ENCODE measurements around the gene ZNF683. TPM values are rescaled to one million over a fixed set of nuclear protein-coding genes. Genes with fewer than 3 reads are reported as not detected.

ZNF683 gene
- total and polyA plus RNA-seq, 9 of the 15 experiments (the other 6 are each of a cell fraction or from before 2014, with no cell fraction given) = not detected

DNA sequence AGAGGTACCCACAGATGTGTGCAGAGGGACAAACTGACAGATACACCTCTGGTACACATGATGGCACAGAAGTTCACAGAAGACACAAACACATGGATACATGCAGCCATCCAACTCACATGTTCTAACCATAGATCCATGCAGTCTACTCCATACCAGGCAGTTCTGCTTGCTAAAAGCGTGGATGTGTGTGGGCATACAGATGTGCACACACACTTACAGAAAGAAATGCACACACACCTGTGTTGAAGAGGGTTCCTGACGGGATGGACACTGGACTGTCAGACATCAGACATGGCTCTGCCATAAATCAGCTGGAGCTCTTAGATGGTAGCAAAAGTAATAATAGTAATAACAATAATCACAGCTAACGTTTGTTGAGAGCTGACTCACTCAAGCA, 48.0 kb downstream of the ZNF683 start:
- H3K9ac ChIP-seq (ENCODE audit: insufficient read depth in 1 of 2, low read depth in 2 of 2, low read length in 2 of 2) = no peak overlapping the region
- no peaks in the 10 kb centered on the region for H3K9me1 ChIP-seq (ENCODE audit: control insufficient read depth, insufficient read depth, low read length)
- no TSS peak for BruUV-seq (replicated peaks)
- no peak overlapping the region for H3K27ac ChIP-seq (ENCODE audit: extremely low read depth, low read depth, low read length)
- DNase-seq (ENCODE audit: extremely low read depth in 1 of 4, low spot score in 3 of 4) = no peak
- CTCF ChIA-PET (ENCODE audit: low intra/inter-chr PET ratio) = interaction anchor here (0.6 kb wide), 1 partner anchor 511 kb away, joined by 3 read pairs; no protein-coding TSS in a partner anchor
- peaks cover 12 to 30% of the 10 kb centered on the region in 2 experiments; a peak in 4 of 5 replicates for H3K4me1 ChIP-seq (replicated peaks in 1 of 2; ENCODE audit: control insufficient read depth in 2 of 2, insufficient read depth in 2 of 2, low read length in 2 of 2)
- no peak overlapping the region for H3K4me3 ChIP-seq
- WGBS (ENCODE audit: insufficient coverage, low coverage, missing lambda C conversion rate) = 51% methylated on average over 3 of the region's 3 CpGs
- H3K4me2 ChIP-seq (ENCODE audit: insufficient read depth, low read length) = no peak overlapping the region
- no peak overlapping the region for H2AFZ ChIP-seq (ENCODE audit: low read depth, low read length)
- no peaks in the 10 kb centered on the region for H3K27me3 ChIP-seq (ENCODE audit: control insufficient read depth in 2 of 2, insufficient read depth in 2 of 2, low read length in 2 of 2)
- H3K9me3 ChIP-seq (replicated peaks; ENCODE audit: control insufficient read depth, insufficient read depth, low read depth, low read length) = no peaks in the 10 kb centered on the region
- in situ Hi-C loops (cut with MboI) (loop anchor here (5.0 kb wide), 1 partner anchor 37 kb away; no protein-coding TSS in a partner anchor), intact Hi-C loops (cut with micrococcal nuclease) (loop anchor here (5.0 kb wide), 1 partner anchor 212 kb away; the partner anchor contains the start of gene PDIK1L)
- POLR2A ChIA-PET = interaction anchor here (1.4 kb wide), 1 partner anchor 10 kb away, joined by 3 read pairs; no protein-coding TSS in a partner anchor
- no peaks in the 10 kb centered on the region for H3K79me2 ChIP-seq (ENCODE audit: control insufficient read depth, insufficient read depth, low read length)
- H4K20me1 ChIP-seq (replicated peaks; ENCODE audit: control insufficient read depth, insufficient read depth, low read length) = no peaks in the 10 kb centered on the region
- TF ChIP-seq PTRF (tag; IDR thresholded peaks at IDR 0.05) (no peak), SUPT5H (IDR thresholded peaks at IDR 0.05) (no peak), ADNP (tag; IDR thresholded peaks at IDR 0.05) (no peak), E2F4 (CRISPR knock-in tag; IDR thresholded peaks at IDR 0.05; ENCODE audit: low read depth) (no peak), EHMT2 (IDR thresholded peaks at IDR 0.05) (no peak), TEAD1 (CRISPR knock-in tag; IDR thresholded peaks at IDR 0.05) (no peak), ZNF785 (CRISPR knock-in tag; IDR thresholded peaks at IDR 0.05) (no peak), MBD2 (IDR thresholded peaks at IDR 0.05; ENCODE audit: borderline replicate concordance, low read depth) (no peak), CREB3 (tag; conservative IDR thresholded peaks at IDR 0.05; ENCODE audit: low read depth) (no peak), SRSF1 (IDR thresholded peaks at IDR 0.05; ENCODE audit: low read depth, low read length) (no peak), TRIM24 (IDR thresholded peaks at IDR 0.05) (no peak)
- TF ChIP-seq, protein P1, sequence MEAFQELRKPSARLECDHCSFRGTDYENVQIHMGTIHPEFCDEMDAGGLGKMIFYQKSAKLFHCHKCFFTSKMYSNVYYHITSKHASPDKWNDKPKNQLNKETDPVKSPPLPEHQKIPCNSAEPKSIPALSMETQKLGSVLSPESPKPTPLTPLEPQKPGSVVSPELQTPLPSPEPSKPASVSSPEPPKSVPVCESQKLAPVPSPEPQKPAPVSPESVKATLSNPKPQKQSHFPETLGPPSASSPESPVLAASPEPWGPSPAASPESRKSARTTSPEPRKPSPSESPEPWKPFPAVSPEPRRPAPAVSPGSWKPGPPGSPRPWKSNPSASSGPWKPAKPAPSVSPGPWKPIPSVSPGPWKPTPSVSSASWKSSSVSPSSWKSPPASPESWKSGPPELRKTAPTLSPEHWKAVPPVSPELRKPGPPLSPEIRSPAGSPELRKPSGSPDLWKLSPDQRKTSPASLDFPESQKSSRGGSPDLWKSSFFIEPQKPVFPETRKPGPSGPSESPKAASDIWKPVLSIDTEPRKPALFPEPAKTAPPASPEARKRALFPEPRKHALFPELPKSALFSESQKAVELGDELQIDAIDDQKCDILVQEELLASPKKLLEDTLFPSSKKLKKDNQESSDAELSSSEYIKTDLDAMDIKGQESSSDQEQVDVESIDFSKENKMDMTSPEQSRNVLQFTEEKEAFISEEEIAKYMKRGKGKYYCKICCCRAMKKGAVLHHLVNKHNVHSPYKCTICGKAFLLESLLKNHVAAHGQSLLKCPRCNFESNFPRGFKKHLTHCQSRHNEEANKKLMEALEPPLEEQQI (IDR thresholded peaks at IDR 0.05) = no peak
- peaks cover 19% of the 10 kb centered on the region; the same call in 2 of the 3 replicates for H3K36me3 ChIP-seq (ENCODE audit: control insufficient read depth, insufficient read depth, low read length)
- no peak for ATAC-seq
- no peak for FAIRE-seq
